NB4 (cell line): ENCODE data around the gene RBM42.
A peak's percentile ranks its signal among the peaks of the same experiment; 100 is the strongest.
"Not testable (repeated sequence)": the region's sequence is repeated elsewhere in the genome, so short reads cannot be mapped to it uniquely, and the experiment has no call there.

Experiments
- DNase-seq: peaks from one replicate; pipeline ENCODE4 v3.0.0; 2010; ENCODE audit warnings: low read depth
- H3K4me3 ChIP-seq: one replicate; pipeline ENCODE4 v1.5.1; 2011; ENCODE audit warnings: mild to moderate bottlenecking, low read depth, low read length, moderate library complexity
- CTCF ChIP-seq: IDR thresholded peaks from one replicate; pipeline ENCODE4 v1.5.1; 2012; ENCODE audit warnings: low read depth, low read length
- MAX ChIP-seq: IDR thresholded peaks from 2 replicates; pipeline ENCODE4 v1.6.1; 2011; ENCODE audit warnings: low read depth, low read length
- MYC ChIP-seq: IDR thresholded peaks from 2 replicates; pipeline ENCODE4 v1.6.1; 2011; ENCODE audit warnings: low read depth, low read length
- POLR2A ChIP-seq: IDR thresholded peaks from 2 replicates; pipeline ENCODE4 v1.6.1; 2011; ENCODE audit warnings: mild to moderate bottlenecking; ENCODE audit not compliant: insufficient read length; ENCODE audit errors: extremely low read depth

Gene RBM42

GRCh38 chr19:35645680-35646511, 17.1 kb downstream of the RBM42 start:
- H3K4me3 ChIP-seq: no peak overlapping the region

DNA sequence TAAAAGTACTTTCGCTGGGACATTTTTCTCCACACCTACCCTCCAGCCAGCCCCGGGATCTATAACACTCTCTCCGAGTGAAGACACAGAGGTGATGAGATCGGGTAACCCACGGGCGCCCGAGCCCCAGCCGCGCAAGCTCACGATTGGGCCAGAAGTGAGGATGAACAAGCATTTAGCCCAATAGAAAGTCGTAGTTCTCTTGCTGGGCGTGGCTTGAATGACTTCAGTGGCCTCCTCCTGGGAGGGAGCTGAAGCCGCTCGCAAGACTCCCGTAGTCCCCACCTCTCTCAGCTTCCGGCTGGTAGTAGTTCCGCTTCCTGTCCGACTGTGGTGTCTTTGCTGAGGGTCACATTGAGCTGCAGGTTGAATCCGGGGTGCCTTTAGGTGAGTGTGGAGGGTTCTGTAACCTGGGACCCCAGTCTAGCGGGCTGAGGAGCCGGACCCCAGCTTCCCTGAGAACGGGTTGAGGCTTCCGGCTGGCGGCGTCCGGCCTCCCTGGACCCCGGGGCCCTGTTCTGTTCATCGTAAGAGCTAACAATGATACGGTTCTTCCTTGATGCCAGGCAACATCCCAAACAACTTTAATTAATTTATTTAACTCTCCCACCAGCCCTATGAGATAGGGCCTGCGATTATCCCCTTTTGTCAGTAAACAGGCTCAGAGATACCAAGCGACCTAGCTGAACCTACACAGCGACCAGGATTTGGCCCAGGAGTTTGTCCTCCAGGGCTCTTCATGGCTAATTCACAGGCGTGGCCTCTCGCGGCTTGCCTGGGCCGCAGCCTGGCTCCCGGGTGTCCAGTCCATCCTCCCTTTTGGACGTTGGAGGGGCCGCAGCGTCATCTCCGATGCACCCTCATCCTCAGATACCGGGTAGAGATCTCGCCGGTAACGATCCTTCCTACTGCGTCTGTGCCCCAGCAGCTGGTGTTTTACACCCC, 19.5 kb downstream of the RBM42 start, which contains the start of gene COX6B1:
Gene COX6B1, plus strand, starts transcription at position 307 of the 945 bp plus-strand sequence. CDS start 2,921 bp downstream, outside the sequence.
- DNase-seq: peak; percentile 94
- TF ChIP-seq MAX (no peak), POLR2A (peak; percentile 91)

More at GRCh38 chr19:35645680-35646511, 17.1 kb downstream of the RBM42 start:
- TF ChIP-seq CTCF (no peak), MAX (no peak), POLR2A (no peak), MYC (no peak)
- no peak for DNase-seq

GRCh38 chr19:35650581-35650980, 21.7 kb downstream of the RBM42 start:
- TF ChIP-seq MAX (no peak), POLR2A (no peak), CTCF (no peak), MYC (no peak)
- no peak overlapping the region for H3K4me3 ChIP-seq
- no peak for DNase-seq

More for the DNA sequence above, 19.5 kb downstream of the RBM42 start, which contains the start of gene COX6B1:
- H3K4me3 ChIP-seq: peak within 1 kb of the TSS; percentile 94

GRCh38 chr19:35654828-35655227, 26.0 kb downstream of the RBM42 start:
- not testable (repeated sequence) for DNase-seq, H3K4me3 ChIP-seq

- TF ChIP-seq MAX (no peak), POLR2A (no peak), CTCF (no peak), MYC (no peak)
- no peak overlapping the region for H3K4me3 ChIP-seq
- DNase-seq: no peak
These were observed 26.8 kb downstream of the RBM42 start for GRCh38 chr19:35655600-35655999.

DNA sequence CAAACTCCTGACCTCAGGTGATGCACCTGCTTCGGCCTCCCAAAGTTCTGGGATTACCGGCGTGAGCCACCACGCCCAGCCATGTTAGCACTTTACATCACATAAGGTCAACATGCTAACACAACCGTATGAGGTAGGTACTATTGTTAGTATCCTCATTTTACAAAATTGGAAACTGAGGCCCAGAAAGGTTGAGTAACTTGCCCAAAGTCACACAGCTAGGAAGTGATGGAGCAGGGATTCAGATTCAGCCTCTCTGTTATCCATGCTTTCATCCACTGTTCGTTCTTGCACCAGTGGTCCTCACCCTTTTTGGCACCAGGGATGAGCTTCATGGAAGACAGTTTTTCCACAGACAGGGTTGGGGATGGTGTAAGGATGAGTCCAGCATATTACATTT, 27.9 kb downstream of the RBM42 start:
- H3K4me3 ChIP-seq: no peak overlapping the region
- no peak for DNase-seq
- TF ChIP-seq POLR2A (no peak), MYC (no peak), CTCF (no peak), MAX (no peak)
